Stimulated activated naive CD8-positive, alpha-beta T cell treated with anti-CD3 and anti-CD28 coated beads, Interleukin-15, Interleukin-2, amounts not matched to agents 100 U/mL and 50 U/mL, for 24 hours (primary cell): ENCODE results near the gene ZDHHC5.

Experiments used
- ATAC-seq: fragments of 150-1000 bp; cut with Tn5 transposase; one replicate; pipeline ENCODE4 v1.10.0; 2021
- DNase-seq: peaks from one replicate; pipeline ENCODE4 v3.0.0; 2021

The ZDHHC5 gene

GRCh38 chr11:57667736-57668433 is at the start of gene ZDHHC5:
TSS of gene ZDHHC5 (plus strand) at chr11:57668114. CDS start at chr11:57673091, 4,977 bp downstream.
- ATAC-seq, result peak; percentile 96
- DNase-seq, result peak; percentile 99

- no peak for DNase-seq
- ATAC-seq, result no peak
These were observed 49.5 kb upstream of the ZDHHC5 start for GRCh38 chr11:57618438-57618837.

- DNase-seq (no peak), ATAC-seq (no peak)
These were observed 48.6 kb upstream of the ZDHHC5 start for GRCh38 chr11:57619331-57619730.

- no peak for ATAC-seq
- no peak for DNase-seq
These were observed 47.4 kb upstream of the ZDHHC5 start for GRCh38 chr11:57620467-57620866.

GRCh38 chr11:57622263-57622662 is 45.7 kb upstream of the ZDHHC5 start:
- ATAC-seq, result no peak

GRCh38 chr11:57624864-57625263 is 43.0 kb upstream of the ZDHHC5 start:
- DNase-seq (no peak), ATAC-seq (no peak)

More at GRCh38 chr11:57622263-57622662, 45.7 kb upstream of the ZDHHC5 start:
- DNase-seq, result no peak

GRCh38 chr11:57626895-57627294 is 41.0 kb upstream of the ZDHHC5 start:
- ATAC-seq (no peak), DNase-seq (no peak)

- no peak for ATAC-seq
- DNase-seq, result no peak
These were observed 37.7 kb upstream of the ZDHHC5 start for GRCh38 chr11:57630171-57630570.

GRCh38 chr11:57632116-57632515 is 35.8 kb upstream of the ZDHHC5 start:
- no peak for ATAC-seq
- no peak for DNase-seq

- no peak for DNase-seq
- no peak for ATAC-seq
These were observed 34.4 kb upstream of the ZDHHC5 start for GRCh38 chr11:57633394-57634070.

GRCh38 chr11:57634311-57634710 is 33.6 kb upstream of the ZDHHC5 start:
- no peak for ATAC-seq

GRCh38 chr11:57635246-57635645 is 32.7 kb upstream of the ZDHHC5 start:
- no peak for ATAC-seq
- DNase-seq, result no peak

More at GRCh38 chr11:57634311-57634710, 33.6 kb upstream of the ZDHHC5 start:
- DNase-seq, result no peak

GRCh38 chr11:57637626-57638004 is 30.3 kb upstream of the ZDHHC5 start:
- DNase-seq, result no peak
- no peak for ATAC-seq

GRCh38 chr11:57638005-57638781 is 29.7 kb upstream of the ZDHHC5 start:
- ATAC-seq, result peak; percentile 33
- peak; percentile 36 for DNase-seq

- DNase-seq, result no peak
- peak; percentile 19 for ATAC-seq
These were observed 29.0 kb upstream of the ZDHHC5 start for GRCh38 chr11:57638811-57639320.

- ATAC-seq (no peak), DNase-seq (no peak)
These were observed 28.4 kb upstream of the ZDHHC5 start for GRCh38 chr11:57639321-57640067.

- DNase-seq (no peak), ATAC-seq (no peak)
These were observed 27.7 kb upstream of the ZDHHC5 start for GRCh38 chr11:57640068-57640800.

- DNase-seq, result no peak
- no peak for ATAC-seq
These were observed 26.7 kb upstream of the ZDHHC5 start for GRCh38 chr11:57641011-57641807.

- DNase-seq (no peak), ATAC-seq (no peak)
These were observed 24.1 kb upstream of the ZDHHC5 start for GRCh38 chr11:57643802-57644201.
